Activated CD8-positive, alpha-beta memory T cell treated with anti-CD3 and anti-CD28 coated beads for 36 hours (primary cell): Measurements from ENCODE around the gene MAP4K1. TPM values are rescaled to one million over a fixed set of nuclear protein-coding genes. Genes with fewer than 3 reads are reported as not detected.
"Not testable (repeated sequence)": the region's sequence is repeated elsewhere in the genome, so short reads cannot be mapped to it uniquely, and the experiment has no call there.

Experiments
- CTCF ChIA-PET: fragments of 350-600 bp; sonication (Branson Sonifier 250); formaldehyde crosslinking; loops from one replicate; lab custom pipeline; 2021; ENCODE audit warnings: antibody characterized with exemption; lab: Charles Lee
- POLR2A ChIA-PET: fragments of 350-600 bp; sonication (Branson Sonifier 250); formaldehyde crosslinking; loops from one replicate; lab custom pipeline; 2021; ENCODE audit warnings: antibody characterized with exemption; lab: Charles Lee
- total RNA-seq, 2 experiments: library from RNA; stranded (reverse); gene quantifications; one replicate each; pipeline ENCODE4 v1.2.3, GENCODE V29; 2021

MAP4K1 gene
- total RNA-seq, 2 experiments from 2014 or later: 159 to 165 TPM

- POLR2A ChIA-PET, CTCF ChIA-PET: not testable (repeated sequence)
These were observed 14.9 kb downstream of the MAP4K1 start for GRCh38 chr19:38602856-38603255.

DNA sequence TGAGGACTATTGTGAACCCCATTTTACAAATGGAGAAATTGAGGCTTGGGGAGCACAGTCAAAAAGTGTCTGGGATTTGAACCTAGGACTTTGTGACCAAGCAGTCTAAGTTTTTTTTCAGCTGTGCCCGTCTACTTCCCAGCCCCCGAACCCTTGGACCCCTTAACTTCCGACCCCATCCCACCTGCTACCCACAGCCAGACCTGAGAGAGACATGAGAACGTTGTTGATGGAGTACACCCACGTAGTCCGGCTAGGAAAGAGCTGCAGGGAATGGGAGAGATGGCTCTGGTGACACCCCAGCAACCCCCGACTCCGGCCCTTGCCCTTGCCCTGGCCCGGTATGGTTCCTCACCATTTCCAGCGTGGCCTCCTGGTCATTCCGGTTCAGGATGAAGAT is 18.0 kb downstream of the MAP4K1 start:
- CTCF ChIA-PET: no interaction called here
- POLR2A ChIA-PET: no interaction called here

- ChIA-PET POLR2A (interaction anchor here (0.5 kb wide), 1 partner anchor 244 kb away, joined by 7 read pairs; no protein-coding TSS in a partner anchor), CTCF (no interaction called here)
These were observed 20.7 kb downstream of the MAP4K1 start for GRCh38 chr19:38597075-38597474.

DNA sequence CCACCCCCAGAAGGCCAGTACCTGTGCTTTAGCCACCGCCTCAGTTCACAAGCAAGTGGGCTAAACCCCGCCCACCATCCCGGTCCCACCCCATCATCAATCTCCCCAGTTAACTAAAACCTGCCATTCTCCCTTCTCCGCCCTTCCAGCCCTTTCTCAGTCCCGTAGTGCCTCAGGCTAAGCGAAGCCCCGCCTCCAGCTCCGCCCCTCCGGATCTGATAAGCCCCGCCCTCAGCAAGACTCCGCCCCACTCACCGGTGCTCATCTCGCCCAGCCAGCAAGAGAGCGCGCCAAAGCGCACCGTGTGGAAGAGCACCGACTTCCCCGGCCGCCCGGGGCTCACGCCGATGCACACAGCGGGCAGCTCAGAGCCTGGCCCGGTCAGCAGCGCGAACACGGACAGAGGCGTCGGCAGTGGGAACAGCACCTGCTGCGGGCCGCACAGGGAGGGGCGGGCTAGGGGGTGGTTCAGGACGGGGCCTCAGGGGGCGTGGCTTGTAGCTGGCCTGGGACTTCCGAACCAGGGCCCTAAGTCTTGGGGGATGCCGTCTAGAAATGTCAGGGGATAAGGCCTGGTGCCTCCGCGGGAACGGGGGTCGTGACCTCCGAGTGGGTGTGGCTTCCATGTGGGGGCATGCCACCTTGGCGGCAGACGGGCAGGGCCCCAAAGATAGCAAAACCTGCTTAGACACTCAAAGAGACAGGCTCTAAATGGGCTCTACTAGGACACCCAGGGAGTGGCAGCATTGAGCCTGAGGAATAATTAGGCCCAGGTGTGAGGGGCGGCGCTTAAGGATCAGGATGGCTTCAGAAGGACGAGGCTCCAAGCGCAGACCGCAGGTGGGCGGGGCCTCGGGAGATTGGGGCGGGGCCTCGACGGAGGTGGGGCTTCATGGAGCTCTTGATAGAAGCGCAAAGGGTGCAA is 21.4 kb downstream of the MAP4K1 start:
- ChIA-PET CTCF (interaction anchor here (0.7 kb wide), 1 partner anchor 20 kb away, joined by 4 read pairs; no protein-coding TSS in a partner anchor), POLR2A (interaction anchor here (0.5 kb wide), 1 partner anchor 244 kb away, joined by 7 read pairs; no protein-coding TSS in a partner anchor)

GRCh38 chr19:38592940-38593339 is 24.8 kb downstream of the MAP4K1 start:
- POLR2A ChIA-PET: no interaction called here
- CTCF ChIA-PET: interaction anchor here (0.6 kb wide), 1 partner anchor 390 kb away, joined by 3 read pairs; no protein-coding TSS in a partner anchor

GRCh38 chr19:38588041-38588440 is 29.7 kb downstream of the MAP4K1 start:
- CTCF ChIA-PET: interaction anchor here (0.5 kb wide), 1 partner anchor 19 kb away, joined by 3 read pairs; no protein-coding TSS in a partner anchor
- POLR2A ChIA-PET: interaction anchor here (0.6 to 1.0 kb wide), 2 partner anchors 17 to 106 kb away, joined by 4 read pairs; no protein-coding TSS in a partner anchor

DNA sequence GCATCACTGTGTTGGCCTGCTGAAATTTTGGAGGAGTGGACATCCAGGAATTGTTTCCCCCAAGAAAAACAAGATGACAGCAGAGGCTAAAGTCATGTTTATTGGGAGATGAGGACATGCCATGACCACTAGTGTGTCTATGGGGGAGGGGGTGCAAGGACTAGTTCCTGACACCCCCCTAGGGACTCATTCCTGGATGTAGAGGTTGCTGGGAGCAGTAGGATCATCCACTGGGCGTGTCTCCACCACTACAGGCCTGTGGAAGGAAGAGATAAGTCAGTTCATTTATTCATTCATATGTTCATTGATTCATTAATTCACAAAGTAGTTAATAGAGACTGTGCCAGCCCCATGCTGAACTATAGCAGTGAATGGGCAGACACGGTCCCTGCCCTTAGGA is 30.2 kb downstream of the MAP4K1 start:
- CTCF ChIA-PET: interaction anchor here (0.5 to 0.9 kb wide), 2 partner anchors 18 to 184 kb away, joined by 3 read pairs; partner anchors contain the start of gene FAM98C
- POLR2A ChIA-PET: interaction anchor here (1.0 kb wide), 1 partner anchor 17 kb away, joined by 4 read pairs; no protein-coding TSS in a partner anchor

GRCh38 chr19:38583985-38584305 is 33.8 kb downstream of the MAP4K1 start:
- ChIA-PET CTCF (interaction anchor here (1.5 kb wide), 1 partner anchor 24 kb away, joined by 5 read pairs; no protein-coding TSS in a partner anchor), POLR2A (no interaction called here)

GRCh38 chr19:38583219-38583984 is 34.4 kb downstream of the MAP4K1 start:
- ChIA-PET CTCF (interaction anchor here (0.6 kb wide), 1 partner anchor 77 kb away, joined by 4 read pairs; no protein-coding TSS in a partner anchor), POLR2A (no interaction called here)

DNA sequence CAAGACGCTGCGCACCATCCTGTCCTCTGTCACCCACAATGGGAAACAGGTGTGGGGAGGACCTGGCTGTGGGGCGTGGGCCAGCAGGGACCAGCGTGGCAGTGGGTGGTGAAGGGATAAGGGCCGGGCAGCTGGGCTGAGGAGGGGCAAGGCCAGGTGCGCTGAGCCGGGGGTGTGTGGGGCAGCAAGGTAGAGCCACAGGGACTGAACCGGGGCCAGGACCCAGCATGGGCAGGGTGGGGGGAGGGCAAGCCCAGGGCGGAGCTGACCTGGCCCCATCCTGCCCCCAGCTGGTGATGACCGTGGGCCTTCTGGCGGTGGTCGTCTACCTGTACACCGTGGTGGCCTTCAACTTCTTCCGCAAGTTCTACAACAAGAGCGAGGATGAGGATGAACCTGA is 37.7 kb downstream of the MAP4K1 start:
- ChIA-PET POLR2A (no interaction called here), CTCF (no interaction called here)

DNA sequence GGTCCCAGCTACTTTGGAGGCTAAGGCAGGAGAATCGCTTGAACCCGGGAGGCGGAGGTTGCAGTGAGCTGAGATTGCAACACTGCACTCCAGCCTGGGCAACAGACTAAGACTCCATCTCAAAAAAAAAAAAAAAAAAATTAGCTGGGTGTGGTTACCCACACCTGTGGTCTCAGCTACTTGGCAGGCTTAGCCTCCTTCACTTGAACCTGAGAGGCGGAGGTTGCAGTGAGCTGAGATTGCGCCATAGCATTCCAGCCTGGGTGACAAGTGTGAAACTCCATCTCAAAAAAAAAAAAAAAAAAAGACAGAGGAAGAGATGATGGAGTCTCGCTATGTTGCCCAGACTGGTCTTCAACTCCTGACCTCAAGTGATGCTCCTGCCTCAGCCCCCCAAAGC is 38.4 kb downstream of the MAP4K1 start:
- POLR2A ChIA-PET: not testable (repeated sequence)

DNA sequence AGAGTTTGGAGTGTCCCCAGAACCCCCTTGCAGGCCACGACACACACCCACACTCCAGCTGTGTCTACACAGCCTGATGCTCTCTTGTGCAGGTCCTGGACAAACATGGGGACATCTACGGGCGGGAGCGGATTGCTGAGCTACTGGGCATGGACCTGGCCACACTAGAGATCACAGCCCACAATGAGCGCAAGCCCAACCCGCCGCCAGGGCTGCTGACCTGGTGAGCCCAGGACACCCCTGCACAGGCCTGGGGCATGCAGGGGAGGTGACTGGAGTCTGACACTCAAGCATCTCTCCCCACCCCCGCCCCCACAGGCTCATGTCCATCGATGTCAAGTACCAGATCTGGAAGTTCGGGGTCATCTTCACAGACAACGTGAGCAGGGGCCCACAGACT is 39.9 kb downstream of the MAP4K1 start:
- CTCF ChIA-PET: no interaction called here
- POLR2A ChIA-PET: no interaction called here

More for the DNA sequence above, 38.4 kb downstream of the MAP4K1 start:
- CTCF ChIA-PET: interaction anchor here (1.0 kb wide), 1 partner anchor 39 kb away, joined by 3 read pairs; the partner anchor contains the start of gene EIF3K

DNA sequence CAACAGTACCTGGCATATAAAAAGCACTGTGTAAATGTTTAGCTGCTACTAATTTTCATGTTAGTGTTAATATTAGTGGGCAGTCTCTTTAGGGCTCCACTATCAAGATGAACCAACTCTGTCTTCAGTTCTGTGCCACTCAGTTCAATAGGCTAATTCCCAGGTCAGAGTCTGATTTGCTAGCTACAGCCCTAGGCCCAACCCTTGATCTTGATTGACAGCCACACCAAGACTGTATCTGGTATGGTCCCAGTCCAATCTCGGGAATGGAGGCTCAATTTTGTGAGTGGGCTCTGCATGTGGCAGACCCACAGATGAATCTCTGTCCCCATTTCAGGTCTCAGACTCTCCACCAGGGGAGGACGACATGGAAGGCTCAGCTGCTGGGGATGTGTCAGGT is 46.1 kb downstream of the MAP4K1 start:
- ChIA-PET POLR2A (no interaction called here), CTCF (no interaction called here)

DNA sequence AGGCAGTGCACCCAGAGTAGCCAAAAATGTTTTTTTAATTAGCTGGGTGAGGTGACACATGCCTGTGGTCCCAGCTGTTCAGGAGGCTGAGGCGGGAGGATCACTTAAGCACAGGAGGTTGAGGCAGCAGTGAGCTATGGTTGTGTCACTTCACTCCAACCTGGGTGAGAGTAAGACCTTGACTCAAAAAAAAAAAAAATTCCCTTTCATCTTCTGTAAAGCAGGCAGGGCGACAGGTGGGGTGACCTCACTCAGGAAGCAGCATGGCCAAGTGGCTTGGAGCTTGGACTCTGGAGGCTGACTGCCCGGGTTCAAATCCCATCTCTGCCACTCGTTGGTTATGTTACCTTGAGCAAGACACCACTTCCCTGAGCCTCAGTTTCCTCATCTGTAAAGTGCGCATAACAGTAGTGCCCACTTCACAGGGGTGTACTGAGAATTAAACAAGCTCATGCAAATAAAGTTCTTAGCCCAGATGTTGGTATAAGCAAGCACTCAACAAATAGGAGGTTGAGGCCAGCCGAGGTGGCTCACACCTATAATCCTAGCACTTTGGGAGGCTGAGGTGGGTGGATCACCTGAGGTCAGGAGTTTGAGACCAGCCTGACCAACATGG is 48.3 kb downstream of the MAP4K1 start:
- POLR2A ChIA-PET: no interaction called here
- CTCF ChIA-PET: interaction anchor here (0.6 to 1.1 kb wide), 3 partner anchors 16 to 64 kb away, joined by 3 to 4 read pairs (median 3); no protein-coding TSS in a partner anchor

- ChIA-PET CTCF (interaction anchor here (0.5 kb wide), 1 partner anchor 47 kb away, joined by 3 read pairs; no protein-coding TSS in a partner anchor), POLR2A (no interaction called here)
These were observed 52.1 kb downstream of the MAP4K1 start for GRCh38 chr19:38565691-38566105.

DNA sequence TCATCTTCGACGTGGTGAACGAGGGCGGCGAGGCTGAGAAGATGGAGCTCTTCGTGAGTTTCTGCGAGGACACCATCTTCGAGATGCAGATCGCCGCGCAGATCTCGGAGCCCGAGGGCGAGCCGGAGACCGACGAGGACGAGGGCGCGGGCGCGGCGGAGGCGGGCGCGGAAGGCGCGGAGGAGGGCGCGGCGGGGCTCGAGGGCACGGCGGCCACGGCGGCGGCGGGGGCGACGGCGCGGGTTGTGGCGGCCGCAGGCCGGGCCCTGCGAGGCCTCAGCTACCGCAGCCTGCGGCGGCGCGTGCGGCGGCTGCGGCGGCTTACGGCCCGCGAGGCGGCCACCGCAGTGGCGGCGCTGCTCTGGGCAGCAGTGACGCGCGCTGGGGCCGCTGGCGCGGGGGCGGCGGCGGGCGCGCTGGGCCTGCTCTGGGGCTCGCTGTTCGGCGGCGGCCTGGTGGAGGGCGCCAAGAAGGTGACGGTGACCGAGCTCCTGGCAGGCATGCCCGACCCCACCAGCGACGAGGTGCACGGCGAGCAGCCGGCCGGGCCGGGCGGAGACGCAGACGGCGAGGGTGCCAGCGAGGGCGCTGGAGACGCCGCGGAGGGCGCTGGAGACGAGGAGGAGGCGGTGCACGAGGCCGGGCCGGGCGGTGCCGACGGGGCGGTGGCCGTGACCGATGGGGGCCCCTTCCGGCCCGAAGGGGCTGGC is 52.6 kb downstream of the MAP4K1 start:
- ChIA-PET POLR2A (no interaction called here), CTCF (interaction anchor here (0.5 to 1.7 kb wide), 3 partner anchors 47 to 69 kb away, joined by 3 to 4 read pairs (median 4); no protein-coding TSS in a partner anchor)

DNA sequence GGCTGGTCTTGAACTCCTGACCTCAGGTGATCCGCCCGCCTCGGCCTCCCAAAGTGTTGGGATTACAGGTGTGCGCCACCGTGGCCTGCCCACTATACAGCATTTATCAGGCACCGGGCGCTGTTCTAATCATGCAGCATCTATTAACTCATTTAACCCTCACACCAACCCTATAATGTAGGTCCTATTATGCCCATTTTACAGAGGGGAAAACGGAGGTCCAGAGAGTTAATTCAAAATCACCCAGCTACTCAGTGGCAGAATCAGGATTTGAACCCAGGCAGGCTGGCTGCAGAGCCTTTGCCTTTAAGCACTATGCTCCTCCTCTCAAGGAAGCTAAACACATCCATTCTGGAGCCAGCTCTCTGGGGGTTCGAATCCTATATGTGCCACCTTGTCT is 54.3 kb downstream of the MAP4K1 start:
- ChIA-PET CTCF (interaction anchor here (1.6 kb wide), 2 partner anchors 47 to 71 kb away, joined by 4 to 5 read pairs; no protein-coding TSS in a partner anchor), POLR2A (no interaction called here)

- ChIA-PET POLR2A (no interaction called here), CTCF (interaction anchor here (1.6 to 1.8 kb wide), 2 partner anchors 11 to 46 kb away, joined by 4 to 5 read pairs; no protein-coding TSS in a partner anchor)
These were observed 55.7 kb downstream of the MAP4K1 start for GRCh38 chr19:38562096-38562495.
